ENCODE measurements around the gene CENPU.
"Not testable (repeated sequence)": the region's sequence is repeated elsewhere in the genome, so short reads cannot be mapped to it uniquely, and the experiment has no call there.

CENPU gene

DNA sequence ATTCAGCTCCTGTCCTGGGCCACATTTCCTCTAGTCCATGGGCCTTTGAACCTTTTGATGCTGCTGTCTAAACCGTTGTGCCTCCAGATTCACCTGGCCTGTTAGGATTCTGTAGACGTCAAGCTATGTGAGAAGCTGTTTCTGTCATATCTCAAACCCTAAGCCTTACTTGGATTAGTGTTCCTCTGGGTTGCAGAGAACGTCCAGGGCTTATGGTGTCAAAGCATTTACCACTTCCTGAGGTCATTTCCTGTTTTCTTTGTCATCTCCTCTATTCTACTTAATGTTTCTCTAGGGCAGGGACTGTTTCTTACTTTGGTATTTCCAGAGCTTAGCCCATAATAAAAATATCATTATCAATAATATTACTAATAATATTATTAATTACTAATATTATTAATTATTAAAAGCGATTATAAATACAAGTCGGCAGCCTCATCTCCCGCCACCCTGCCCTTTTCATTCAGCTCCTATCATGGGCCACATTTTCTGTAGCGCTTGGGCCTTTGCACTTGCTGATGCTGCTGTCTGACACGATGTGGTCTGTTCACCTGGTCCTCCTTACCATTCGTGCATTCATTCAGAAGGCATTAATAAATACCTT is 65.3 kb downstream of the CENPU start:
- in situ Hi-C loops (cut with HindIII; ENCODE audit: low sequenced_read_pairs), result no loop called here

DNA sequence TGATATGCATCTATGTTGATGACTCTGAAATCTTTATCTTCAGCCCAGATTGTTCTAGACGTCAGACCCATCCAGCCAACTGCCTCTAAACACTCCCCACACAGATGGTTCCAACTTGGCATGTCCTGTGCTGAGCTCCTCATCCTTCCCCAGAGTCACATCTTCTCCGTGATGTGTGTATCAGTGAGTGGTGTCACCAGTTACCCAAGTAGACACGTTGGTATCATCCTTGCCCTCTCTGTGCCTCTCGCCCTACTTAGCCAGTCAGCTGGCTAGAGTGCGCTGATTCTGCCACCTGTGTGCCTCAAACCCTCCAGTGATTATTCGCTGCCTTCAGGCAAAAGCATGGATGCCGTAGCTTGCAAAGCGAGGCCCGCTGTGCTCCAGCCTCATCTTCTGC is 65.8 kb downstream of the CENPU start:
- in situ Hi-C loops (cut with HindIII; ENCODE audit: low sequenced_read_pairs), result no loop called here

DNA sequence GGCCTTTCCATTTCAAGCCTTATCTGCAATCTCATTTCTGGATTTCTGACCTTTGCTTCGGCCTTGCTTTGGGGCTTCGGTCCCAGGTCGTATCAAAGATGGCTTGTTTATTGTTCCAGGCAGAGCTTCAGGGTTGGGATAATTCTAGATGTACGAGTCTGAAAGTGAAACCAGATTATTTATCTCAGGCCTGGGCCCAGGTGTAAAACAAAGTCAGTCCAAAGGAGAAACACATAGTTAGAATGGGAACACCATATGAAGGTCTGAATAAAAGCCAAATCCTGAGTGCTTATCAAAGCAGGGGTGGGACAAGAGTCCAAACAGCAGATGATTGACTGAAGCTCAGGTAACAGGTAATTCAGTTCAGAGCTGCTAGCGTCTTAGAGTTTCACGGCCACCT is 67.2 kb downstream of the CENPU start:
- in situ Hi-C loops (cut with HindIII; ENCODE audit: low sequenced_read_pairs), result no loop called here

DNA sequence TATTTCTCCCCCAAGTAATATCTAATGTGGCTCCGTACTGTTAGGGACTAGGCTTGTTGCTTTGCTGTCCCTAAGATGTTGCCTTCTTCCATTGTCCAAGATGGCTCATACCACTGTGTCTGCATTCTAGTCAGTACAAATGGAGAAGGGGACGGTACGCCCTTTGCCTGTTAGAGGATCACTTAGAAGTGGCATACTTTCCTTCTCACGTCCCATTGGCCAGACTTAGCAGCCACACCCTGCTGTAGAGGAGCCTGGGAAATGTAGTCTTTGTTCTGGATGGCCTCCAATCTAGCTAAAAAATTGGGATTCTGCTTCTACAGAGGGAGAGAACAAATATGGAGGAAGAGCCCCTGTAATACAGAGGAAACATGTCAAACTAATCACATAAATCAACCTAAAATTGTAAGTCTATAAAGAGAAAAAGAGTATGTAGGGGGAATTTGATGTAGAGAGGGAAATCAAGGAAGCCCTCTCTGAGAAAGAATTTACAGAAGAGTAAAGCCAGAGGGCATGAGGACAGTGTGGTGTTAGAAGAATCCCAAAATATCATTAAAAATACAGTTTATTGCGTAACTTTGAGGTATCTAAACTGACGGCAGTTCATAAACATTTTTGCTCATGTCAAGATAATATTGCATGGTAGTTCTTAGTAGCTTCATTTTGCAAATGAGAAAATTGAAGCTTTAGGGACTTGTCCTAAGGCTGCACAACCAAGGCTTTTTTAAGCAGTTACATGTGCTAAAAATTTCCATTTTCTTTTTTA is 69.3 kb downstream of the CENPU start:
- in situ Hi-C loops (cut with HindIII; ENCODE audit: low sequenced_read_pairs), result no loop called here

DNA sequence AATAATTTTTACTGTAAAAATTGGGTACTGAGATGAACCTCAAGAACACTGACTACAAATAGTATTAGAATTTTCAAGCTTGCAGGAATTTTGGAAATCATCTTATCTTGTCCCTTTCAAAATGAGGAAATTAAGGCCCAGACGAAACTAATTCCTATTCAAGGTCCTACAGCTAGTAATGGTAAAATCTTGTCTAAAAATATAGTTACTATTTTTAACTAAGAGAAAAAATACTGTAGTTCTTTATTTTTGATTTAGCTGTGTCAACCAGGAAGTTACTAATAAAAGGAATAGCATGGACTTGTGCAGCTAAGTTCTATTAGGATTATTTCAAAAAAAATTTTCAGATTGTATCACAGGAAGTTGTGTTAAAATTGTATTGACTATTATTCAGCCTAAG is 71.7 kb downstream of the CENPU start:
- in situ Hi-C loops (cut with HindIII; ENCODE audit: low sequenced_read_pairs), result no loop called here

DNA sequence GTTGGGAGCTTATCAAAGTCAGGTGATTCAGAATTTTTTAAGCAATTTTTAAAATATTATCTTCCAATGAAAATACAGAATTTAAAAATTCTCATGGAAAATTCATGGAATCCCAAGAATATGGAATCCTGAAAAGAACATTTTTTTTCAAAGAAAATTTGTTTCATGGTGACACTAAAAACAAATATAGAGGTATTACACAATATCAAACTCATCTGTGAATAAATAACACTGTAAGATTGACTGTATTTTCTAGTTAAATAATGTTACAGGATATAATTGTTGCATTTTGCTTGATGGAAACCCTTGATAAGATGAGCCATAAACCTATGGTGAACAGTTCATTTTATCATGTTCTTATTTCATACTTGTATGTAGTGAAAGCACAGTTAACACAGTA is 72.9 kb downstream of the CENPU start:
- in situ Hi-C loops (cut with HindIII; ENCODE audit: low sequenced_read_pairs), result no loop called here

DNA sequence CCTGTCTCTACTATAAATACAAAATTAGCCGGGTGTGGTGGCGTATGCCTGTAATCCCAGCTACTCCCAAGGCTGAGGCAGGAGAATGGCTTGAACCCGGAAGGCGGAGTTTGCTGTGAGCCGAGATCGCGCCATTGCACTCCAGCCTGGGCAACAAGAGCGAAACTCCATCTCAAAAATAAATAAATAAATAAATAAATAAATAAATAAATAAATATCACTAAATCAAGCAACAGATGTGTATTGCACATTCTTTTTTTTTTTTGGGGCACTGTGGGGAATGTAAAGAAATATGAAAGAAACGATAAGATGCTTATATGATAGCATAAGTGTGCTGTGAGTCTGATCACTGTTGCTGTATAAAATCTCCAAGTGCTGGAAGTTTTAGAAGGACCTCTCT is 76.1 kb downstream of the CENPU start:
- in situ Hi-C loops (cut with HindIII; ENCODE audit: low sequenced_read_pairs), result not testable (repeated sequence)

DNA sequence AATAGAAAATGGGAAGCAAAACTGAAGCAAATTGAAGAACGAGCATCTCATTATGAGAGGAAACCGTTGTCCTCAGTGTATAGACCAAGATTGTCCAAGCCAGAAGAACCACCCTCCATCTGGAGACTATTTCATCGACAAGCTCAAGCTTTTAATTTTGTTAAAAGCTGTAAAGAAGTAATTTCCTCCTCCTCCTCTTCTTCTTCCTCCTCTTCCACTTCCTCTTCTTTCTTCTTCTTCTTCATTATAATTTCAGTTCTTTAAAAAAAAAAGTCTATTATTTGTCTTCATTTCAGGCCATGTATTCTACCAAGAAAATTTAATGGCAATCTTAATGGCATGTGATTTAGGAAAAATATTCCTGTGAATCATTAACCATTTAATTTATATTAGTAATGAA is 76.8 kb downstream of the CENPU start:
- in situ Hi-C loops (cut with HindIII; ENCODE audit: low sequenced_read_pairs), result no loop called here

DNA sequence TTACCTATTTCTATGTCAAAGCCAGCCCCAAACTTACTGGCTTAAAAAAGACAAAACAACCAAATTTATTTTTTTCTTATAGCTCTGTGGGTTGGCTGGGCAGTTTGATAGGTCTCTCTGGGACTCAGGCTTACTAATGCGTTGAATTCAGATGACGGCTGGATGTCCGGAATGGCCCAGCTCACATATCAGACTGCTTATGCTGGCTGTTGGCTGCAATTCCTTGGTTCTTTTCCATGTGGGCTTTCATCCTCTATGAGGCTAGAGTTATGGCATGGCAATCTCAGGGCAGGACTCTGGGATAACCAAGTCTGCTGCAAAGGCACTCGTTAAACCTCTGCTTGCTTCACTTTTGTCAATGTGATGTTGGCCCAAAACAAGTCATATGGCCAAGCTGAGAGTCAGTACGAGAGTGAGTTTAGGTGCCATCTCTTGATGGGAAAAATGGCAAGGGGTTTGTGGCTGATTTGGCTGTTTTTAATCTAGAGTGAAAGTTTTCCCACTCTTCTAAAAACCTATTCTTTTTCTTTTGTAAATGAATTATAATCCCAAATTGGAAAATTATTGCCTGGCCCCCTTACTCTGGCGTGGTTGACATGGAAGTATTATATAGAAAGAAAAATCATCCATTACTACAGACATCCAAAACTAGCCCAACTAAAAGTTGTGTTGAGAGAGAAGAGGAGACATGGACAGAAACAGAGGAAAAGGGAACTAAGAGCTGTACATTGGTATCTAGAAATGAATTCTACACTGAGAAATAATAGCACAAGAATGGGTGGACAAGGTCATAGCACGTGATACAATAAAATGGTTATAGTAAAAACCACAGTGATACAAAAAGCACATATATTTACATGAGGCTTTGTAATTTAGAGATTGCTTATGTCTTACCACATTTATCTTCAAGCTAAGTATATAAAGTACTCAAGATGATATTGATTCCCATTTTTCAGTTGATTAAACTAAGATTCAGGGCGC is 77.7 kb downstream of the CENPU start:
- in situ Hi-C loops (cut with HindIII; ENCODE audit: low sequenced_read_pairs), result no loop called here

DNA sequence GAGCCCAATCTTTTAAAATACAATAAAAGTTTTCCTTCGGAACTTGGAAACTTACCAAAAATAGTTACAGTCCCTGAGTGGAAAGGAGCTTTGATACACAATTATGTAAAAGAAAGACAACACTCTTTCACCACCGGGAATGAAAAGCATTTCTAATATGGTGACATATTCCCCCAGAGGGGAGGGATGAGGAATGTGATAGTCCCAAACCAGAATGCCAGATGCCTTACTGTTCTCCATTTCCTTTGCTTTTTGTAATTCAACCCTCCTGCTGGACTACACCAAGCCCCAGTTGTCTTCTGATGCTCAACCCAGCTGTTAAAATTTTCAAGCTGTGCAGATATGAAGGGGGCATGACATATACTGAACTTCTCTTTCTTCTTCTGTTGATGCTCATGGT is 80.2 kb downstream of the CENPU start:
- in situ Hi-C loops (cut with HindIII; ENCODE audit: low sequenced_read_pairs), result no loop called here

DNA sequence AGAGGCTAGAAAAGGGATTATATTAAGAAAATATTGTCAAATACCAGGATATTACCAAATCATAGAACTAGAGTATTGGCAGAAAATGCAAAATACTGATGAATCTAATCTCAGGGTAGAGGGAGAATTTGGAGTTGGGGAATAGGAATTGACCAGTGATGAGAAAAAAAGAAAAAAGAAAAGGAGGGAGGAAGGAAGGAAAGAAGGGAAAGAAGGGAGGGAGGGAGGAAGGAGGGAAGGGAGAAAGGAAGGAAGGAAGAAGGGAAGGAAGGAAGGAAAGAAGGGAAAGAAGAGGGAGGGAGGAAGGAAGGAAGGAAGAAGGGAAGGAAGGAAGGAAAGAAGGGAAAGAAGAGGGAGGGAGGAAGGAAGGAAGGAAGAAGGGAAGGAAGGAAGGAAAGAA is 81.2 kb downstream of the CENPU start:
- in situ Hi-C loops (cut with HindIII; ENCODE audit: low sequenced_read_pairs), result not testable (repeated sequence)

DNA sequence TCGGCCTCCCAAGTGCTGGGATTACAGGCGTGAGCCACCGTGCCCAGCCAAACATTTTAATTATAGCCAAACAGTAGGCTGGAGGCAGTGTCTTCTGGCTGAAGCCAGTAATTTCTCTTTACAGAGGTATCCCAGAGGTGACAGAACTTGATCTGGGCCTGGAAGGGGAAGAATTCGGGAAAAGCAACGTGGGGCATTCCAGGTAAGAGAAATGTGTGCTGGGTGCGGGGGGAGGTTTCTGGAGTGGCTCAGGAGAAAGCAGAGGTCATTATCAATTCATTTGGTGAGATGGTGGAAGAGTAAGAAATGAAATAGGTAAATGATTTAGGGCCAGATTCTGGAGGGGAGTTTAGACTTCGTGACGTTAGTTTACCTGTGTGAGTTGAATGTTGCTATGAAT is 82.0 kb downstream of the CENPU start:
- in situ Hi-C loops (cut with HindIII; ENCODE audit: low sequenced_read_pairs), result no loop called here

DNA sequence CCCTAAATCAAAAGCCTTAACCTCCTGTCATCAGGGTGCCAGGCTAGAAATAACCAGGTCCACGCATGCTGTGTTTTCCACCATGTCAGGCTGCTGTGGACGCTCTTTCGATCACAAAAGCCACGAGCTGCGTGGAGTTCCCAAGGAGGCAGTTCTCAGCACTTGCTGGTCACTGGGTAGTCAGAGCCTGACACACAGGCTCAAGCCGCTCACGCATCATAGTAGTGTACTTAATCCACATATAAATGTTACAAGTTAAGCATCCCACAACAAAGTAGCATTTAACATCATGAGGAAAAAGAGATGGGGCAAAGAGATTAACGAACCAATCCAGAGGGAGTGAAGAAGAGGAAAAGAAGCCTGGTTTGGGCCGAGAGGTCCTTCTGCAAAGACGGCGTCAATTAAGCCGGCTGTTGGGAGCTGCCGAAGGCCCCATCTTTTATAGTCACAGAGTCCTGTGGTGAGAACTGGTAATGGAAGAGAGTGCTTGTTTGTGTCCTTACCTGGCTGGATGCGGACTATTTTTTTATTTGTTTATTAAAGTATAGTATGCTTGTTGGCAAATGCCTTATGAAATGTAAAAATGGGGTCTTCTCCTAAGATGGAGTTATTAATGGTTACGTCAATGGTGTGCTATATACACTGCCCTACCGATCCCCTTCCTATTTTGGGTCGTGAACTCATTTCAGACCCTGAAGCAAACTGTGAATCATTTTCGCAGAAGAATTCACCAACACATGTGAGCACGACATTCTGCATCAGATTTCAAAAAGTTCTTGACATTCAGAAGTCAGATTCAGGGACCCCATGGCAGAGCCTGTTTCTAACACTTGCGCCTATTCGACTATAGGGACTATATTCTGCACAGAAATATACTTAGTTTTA is 83.7 kb downstream of the CENPU start:
- in situ Hi-C loops (cut with HindIII; ENCODE audit: low sequenced_read_pairs), result no loop called here

DNA sequence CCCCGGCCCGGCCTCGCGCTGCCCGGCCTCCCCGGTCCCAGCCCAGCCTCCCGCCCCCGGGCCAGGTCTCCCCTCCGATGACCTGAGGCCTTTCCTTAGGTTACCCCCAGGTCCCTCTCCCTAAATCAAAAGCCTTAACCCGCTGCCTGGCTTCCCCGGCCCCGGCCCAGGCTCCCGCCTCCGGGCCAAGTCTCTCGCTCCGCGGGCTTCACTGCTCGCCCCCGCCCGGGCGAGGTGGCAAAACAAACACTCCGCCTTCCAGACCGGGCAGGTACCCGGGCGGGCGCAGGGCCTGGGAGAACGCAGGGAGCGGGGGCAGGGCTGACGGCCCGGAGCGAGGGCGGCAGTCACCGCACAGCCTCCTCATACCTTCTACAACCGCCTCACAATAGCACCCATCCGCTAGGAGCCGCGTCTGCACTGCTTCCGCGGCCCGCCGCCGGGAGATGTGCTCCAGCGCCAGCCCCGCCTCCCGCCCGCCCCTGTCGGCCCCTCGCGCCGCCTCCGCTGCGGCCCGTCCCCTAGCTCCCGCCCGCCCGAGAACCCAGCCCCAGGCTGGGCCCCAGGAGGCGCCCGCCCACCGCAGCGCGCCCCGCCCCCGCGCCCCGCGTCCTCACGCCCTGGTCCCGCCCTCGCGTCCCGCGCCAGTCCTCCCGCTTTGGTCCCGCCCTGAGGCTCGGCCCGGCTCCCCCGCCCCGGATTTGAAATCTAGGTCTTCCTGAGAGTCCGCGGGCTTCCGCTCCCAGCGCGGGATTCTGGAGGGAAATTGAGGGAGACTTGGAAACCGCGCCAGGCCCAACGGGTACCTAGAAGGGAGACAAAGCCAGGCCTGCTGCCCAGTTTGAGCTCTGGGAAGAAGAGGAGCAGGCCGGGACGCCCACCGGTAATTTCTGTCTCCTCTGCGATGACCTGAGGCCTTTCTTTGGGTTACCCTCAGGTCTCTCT is 84.6 kb downstream of the CENPU start, which contains the start of the genes CASP3 and PRIMPOL:
CASP3 (minus strand) TSS at position 422 of the 945 bp plus-strand sequence. CDS start 10,994 bp downstream, outside the sequence.
PRIMPOL (plus strand) TSS at position 713 of the 945 bp plus-strand sequence. CDS start 7,403 bp downstream, outside the sequence.
- in situ Hi-C loops (cut with HindIII; ENCODE audit: low sequenced_read_pairs), result no loop called here

DNA sequence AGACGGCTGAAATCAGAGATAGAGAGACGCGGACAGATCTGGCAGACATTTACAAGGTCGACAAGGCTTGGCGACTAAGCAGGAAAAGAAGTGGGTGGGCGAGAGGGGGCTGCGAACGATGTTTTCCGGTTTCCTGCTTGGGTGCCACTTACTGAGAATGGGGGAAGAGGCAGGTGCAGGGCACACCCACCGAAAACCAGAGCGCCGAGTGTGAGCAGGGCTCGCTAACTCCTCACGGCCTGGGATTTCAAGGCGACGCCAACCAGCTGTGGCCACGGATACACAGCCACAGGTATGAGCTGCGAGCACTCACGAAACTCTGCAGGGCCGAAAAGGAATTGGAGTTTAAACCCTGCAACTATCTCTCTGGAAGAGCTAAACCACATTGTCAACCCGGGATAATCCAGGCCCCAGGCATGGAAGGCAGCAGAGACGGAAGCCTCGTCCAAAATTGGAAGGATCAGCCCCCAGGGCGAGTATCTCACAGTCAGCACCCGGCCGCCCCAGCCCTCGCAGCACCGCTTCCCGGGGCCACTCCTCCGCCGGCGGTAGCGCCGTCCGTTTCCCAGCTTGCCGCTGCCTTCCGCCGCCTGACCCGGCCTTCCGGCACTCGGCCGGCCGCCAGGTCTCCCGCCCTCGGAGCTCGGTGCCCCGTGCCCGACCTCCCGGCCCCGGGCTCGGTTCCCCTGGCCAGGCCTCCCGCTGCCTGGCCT is 85.4 kb downstream of the CENPU start:
- in situ Hi-C loops (cut with HindIII; ENCODE audit: low sequenced_read_pairs), result no loop called here

DNA sequence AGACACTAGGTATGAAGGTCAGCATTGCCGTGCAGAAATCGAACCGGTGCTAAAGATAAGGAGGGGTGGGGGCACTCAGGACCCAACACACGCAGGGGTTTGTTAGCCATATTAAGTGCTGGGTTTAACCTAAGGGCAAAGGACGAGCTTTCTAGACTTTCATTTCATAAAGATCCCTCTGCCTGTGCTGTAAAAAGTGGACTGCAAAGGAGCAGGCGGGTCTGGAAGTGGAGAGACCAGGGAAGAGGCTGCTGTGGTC is 85.9 kb downstream of the CENPU start:
- in situ Hi-C loops (cut with HindIII; ENCODE audit: low sequenced_read_pairs), result no loop called here

DNA sequence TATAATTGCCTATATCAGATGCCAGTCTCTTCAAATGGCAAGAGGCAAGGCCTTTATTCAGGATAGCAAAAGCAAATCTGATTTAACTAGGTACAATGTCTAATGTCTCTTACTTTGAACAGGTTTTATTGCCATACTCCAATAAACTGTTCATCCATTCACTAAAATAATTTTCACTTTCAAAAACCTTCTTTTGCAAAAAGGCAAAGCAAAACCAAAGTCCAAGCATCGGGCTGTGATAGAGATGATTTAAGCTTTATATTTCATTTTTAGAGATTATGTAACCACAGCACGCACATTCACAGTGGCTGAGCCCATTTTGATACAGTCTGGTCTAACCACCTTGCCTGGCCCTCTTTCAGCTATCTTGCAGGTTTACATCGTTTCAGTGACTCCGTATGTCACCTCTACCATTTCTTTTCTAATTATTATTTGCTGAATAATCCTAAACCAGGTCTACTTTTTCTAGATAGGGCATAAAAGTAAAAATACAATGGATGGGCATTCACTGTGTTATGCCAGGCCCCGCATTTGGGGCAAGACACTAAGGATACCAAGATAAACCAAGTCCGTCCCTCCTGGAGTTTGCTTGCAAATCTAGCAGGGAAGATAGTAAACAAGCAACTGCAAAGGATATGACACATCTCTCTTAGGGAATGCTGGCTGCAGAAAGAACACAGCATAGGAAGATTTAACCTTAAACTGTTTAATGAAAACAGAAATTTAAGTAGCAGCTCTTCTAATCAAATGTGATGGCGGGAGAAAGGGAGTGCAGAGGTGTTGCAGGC is 86.4 kb downstream of the CENPU start:
- in situ Hi-C loops (cut with HindIII; ENCODE audit: low sequenced_read_pairs), result no loop called here
